OCI-LY1 (cell line): ENCODE data around the gene ZMPSTE24.

ENCODE experiments used
- H2AFZ ChIP-seq: fragments of 200-600 bp; sonication (generic), shearing (Covaris generic); 2 replicates; pipeline ENCODE4 v1.6.0; 2014; ENCODE audit warnings: antibody characterized with exemption, mild to moderate bottlenecking, low read length
- H3F3A ChIP-seq: fragments of 200-600 bp; sonication (generic), shearing (Covaris generic); 2 replicates; pipeline ENCODE4 v1.6.0; 2014; ENCODE audit warnings: mild to moderate bottlenecking, antibody characterized with exemption, low read length, moderate library complexity; ENCODE audit not compliant: insufficient read depth
- H3K27ac ChIP-seq: fragments of 200-600 bp; sonication (generic); 2 replicates; pipeline ENCODE4 v1.5.1; 2014; ENCODE audit warnings: low read length, mixed run types, mild to moderate bottlenecking, low read depth; ENCODE audit not compliant: poor library complexity, severe bottlenecking
- H3K27me3 ChIP-seq: fragments of 200-600 bp; sonication (generic); 2 replicates; pipeline ENCODE4 v1.6.0; 2014; ENCODE audit warnings: antibody characterized with exemption, mild to moderate bottlenecking, low read length, moderate library complexity; ENCODE audit not compliant: insufficient read depth
- H3K36me3 ChIP-seq: fragments of 200-600 bp; sonication (generic); 2 replicates; pipeline ENCODE4 v1.6.1; 2014; ENCODE audit warnings: mild to moderate bottlenecking, antibody characterized with exemption, low read length, moderate library complexity, mixed read lengths; ENCODE audit not compliant: insufficient read depth
- H3K4me1 ChIP-seq: fragments of 200-600 bp; sonication (generic); 2 replicates; pipeline ENCODE4 v1.5.1; 2014; ENCODE audit warnings: mild to moderate bottlenecking, low read length, moderate library complexity; ENCODE audit not compliant: insufficient read depth, severe bottlenecking
- H3K4me2 ChIP-seq: fragments of 200-600 bp; sonication (generic), shearing (Covaris generic); 2 replicates; pipeline ENCODE4 v1.6.1; 2014; ENCODE audit warnings: low read length
- H3K4me3 ChIP-seq: fragments of 200-600 bp; sonication (generic); 2 replicates; pipeline ENCODE4 v1.5.1; 2014; ENCODE audit warnings: low read length, low read depth, mild to moderate bottlenecking, mixed read lengths; ENCODE audit not compliant: poor library complexity, severe bottlenecking
- H3K79me2 ChIP-seq: fragments of 200-600 bp; shearing (Covaris generic); 2 replicates; pipeline ENCODE4 v1.6.1; 2016; ENCODE audit warnings: mixed run types, low read length, mixed read lengths; ENCODE audit not compliant: insufficient read depth
- H3K9ac ChIP-seq: fragments of 200-600 bp; sonication (generic), shearing (Covaris generic); 2 replicates; pipeline ENCODE4 v1.6.1; 2014; ENCODE audit warnings: mild to moderate bottlenecking, low read length, mixed read lengths
- H3K9me2 ChIP-seq: fragments of 200-600 bp; sonication (generic), shearing (Covaris generic); 2 replicates; pipeline ENCODE4 v1.6.1; 2014; ENCODE audit warnings: low read depth, mild to moderate bottlenecking, low read length, mixed read lengths
- H3K9me3 ChIP-seq: fragments of 200-600 bp; shearing (Covaris generic); 2 replicates; pipeline ENCODE4 v1.6.1; 2014; ENCODE audit warnings: low read length, mixed read lengths
- H4K20me1 ChIP-seq: fragments of 200-600 bp; sonication (generic), shearing (Covaris generic); 2 replicates; pipeline ENCODE4 v1.6.0; 2016; ENCODE audit warnings: mild to moderate bottlenecking, low read length; ENCODE audit not compliant: insufficient read depth
- EZH2 ChIP-seq: fragments of 200-600 bp; sonication (generic), shearing (Covaris generic); IDR thresholded peaks from 2 replicates; pipeline ENCODE4 v1.8.0; 2017; ENCODE audit warnings: borderline replicate concordance, mixed run types, mild to moderate bottlenecking, antibody characterized with exemption, low read length, moderate library complexity, mixed read lengths
- TF ChIP-seq, protein P1 (sequence below): fragments of 200-600 bp; sonication (generic), shearing (Covaris generic); IDR thresholded peaks from 2 replicates; pipeline ENCODE4 v1.5.1; 2017; ENCODE audit warnings: mild to moderate bottlenecking, antibody characterized with exemption, low read length, moderate library complexity, mixed read lengths

The ZMPSTE24 gene

DNA sequence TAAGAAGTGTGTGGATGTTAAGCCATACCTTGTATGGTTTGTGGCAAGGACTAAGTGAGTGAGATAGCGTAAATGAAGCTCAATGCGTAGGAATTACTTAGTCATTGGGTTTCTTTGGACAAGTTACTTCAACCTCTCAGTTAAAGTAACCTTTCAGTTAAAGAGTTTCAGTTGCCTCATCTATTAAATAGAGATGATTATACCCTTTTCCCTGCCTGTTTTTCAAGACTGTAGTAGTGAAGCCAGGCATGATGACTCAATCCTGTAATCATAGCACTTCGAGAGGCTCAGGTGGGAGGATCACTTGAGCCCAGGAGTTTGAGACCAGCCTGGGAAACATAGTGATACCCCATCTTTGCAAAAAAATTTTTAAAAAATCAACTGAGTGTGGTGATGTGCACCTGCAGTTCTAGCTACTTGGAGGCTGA is 6.3 kb downstream of the ZMPSTE24 start:
- H3K36me3 ChIP-seq, result peaks cover 84% of the 10 kb centered on the region
- H3K79me2 ChIP-seq, result no peaks in the 10 kb centered on the region

DNA sequence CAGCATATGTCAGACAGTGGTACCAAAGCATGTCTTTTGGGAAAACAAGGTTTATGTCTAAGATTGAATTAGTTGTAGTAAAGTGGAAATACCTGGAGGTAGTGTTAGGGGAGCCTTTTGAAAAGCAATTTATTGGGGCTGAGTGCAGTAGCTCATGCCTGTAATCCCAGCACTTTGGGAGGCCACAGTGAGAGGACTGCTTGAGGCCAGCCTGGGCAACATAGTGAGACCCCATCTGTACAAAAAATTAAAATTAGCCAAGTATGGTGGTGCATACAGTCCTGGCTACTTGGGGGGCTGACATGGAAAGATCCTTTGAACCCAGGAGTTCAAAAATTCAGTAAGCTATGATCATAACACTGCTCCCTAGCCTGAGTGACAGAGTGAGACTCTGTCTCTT is 7.3 kb downstream of the ZMPSTE24 start:
- Histone ChIP-seq H3K9ac (no peak overlapping the region), H3F3A (no peaks in the 10 kb centered on the region), H3K36me3 (peaks cover 90% of the 10 kb centered on the region), H3K4me2 (no peak overlapping the region), H3K27ac (no peak overlapping the region), H3K4me3 (no peak overlapping the region), H3K27me3 (no peaks in the 10 kb centered on the region), H3K4me1 (no peaks in the 10 kb centered on the region), H4K20me1 (no peaks in the 10 kb centered on the region), H3K9me3 (no peaks in the 10 kb centered on the region), H3K79me2 (no peaks in the 10 kb centered on the region), H2AFZ (no peak overlapping the region), H3K9me2 (no peaks in the 10 kb centered on the region)
- no peak for TF ChIP-seq EZH2
- TF ChIP-seq, protein P1, sequence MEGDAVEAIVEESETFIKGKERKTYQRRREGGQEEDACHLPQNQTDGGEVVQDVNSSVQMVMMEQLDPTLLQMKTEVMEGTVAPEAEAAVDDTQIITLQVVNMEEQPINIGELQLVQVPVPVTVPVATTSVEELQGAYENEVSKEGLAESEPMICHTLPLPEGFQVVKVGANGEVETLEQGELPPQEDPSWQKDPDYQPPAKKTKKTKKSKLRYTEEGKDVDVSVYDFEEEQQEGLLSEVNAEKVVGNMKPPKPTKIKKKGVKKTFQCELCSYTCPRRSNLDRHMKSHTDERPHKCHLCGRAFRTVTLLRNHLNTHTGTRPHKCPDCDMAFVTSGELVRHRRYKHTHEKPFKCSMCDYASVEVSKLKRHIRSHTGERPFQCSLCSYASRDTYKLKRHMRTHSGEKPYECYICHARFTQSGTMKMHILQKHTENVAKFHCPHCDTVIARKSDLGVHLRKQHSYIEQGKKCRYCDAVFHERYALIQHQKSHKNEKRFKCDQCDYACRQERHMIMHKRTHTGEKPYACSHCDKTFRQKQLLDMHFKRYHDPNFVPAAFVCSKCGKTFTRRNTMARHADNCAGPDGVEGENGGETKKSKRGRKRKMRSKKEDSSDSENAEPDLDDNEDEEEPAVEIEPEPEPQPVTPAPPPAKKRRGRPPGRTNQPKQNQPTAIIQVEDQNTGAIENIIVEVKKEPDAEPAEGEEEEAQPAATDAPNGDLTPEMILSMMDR, result no peak

More for the DNA sequence above, 6.3 kb downstream of the ZMPSTE24 start:
- Histone ChIP-seq H3K4me3 (no peak overlapping the region), H3K27ac (no peak overlapping the region), H4K20me1 (no peaks in the 10 kb centered on the region), H3K9ac (no peak overlapping the region), H2AFZ (no peak overlapping the region), H3K4me2 (no peak overlapping the region), H3K9me3 (no peaks in the 10 kb centered on the region), H3K4me1 (no peaks in the 10 kb centered on the region), H3F3A (no peaks in the 10 kb centered on the region), H3K9me2 (no peaks in the 10 kb centered on the region), H3K27me3 (no peaks in the 10 kb centered on the region)
- TF ChIP-seq EZH2, result no peak
- TF ChIP-seq, protein P1, result no peak

DNA sequence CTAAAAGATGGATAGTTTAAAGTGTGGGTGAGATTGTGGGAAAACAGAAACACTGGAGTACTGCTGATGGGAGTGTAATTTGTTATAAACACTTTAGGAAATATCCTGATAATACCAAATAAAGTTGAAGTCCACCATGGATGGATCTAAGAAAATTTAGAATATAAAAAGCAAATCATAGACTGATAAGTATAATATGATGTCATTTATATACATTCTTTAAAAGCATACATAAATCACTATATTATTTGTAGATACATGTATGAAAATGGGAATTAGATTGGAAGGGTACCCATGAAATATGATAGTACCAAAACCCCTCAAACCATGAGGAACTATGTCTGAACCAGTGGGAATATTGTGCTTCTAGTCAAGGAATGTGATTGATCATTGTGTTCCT is 7.9 kb downstream of the ZMPSTE24 start:
- no peak for TF ChIP-seq EZH2
- TF ChIP-seq, protein P1, result no peak
- Histone ChIP-seq H3K4me3 (no peak overlapping the region), H3K9ac (no peak overlapping the region), H4K20me1 (no peaks in the 10 kb centered on the region), H2AFZ (no peak overlapping the region), H3K27me3 (no peaks in the 10 kb centered on the region), H3K79me2 (no peaks in the 10 kb centered on the region), H3K4me2 (no peak overlapping the region), H3K36me3 (peaks cover 90% of the 10 kb centered on the region), H3F3A (no peaks in the 10 kb centered on the region), H3K9me3 (no peaks in the 10 kb centered on the region), H3K9me2 (no peaks in the 10 kb centered on the region), H3K4me1 (no peaks in the 10 kb centered on the region), H3K27ac (no peak overlapping the region)
